Measurements from ENCODE around the gene ZBTB16.

The ZBTB16 gene

GRCh38 chr11:114152785-114153184, 93.3 kb downstream of the ZBTB16 start:
- no peak for DNase-seq (ENCODE audit: low spot score)

- no peak for DNase-seq (ENCODE audit: low spot score)
Observed at GRCh38 chr11:114153224-114153623, 93.7 kb downstream of the ZBTB16 start.

GRCh38 chr11:114154271-114155047, 94.9 kb downstream of the ZBTB16 start:
- DNase-seq (ENCODE audit: low spot score): no peak

- no peak for DNase-seq (ENCODE audit: low spot score)
Observed at GRCh38 chr11:114155116-114155515, 95.6 kb downstream of the ZBTB16 start.

GRCh38 chr11:114156131-114156581, 96.6 kb downstream of the ZBTB16 start:
- DNase-seq (ENCODE audit: low spot score): no peak

- no peak for DNase-seq (ENCODE audit: low spot score)
Observed at GRCh38 chr11:114156782-114157181, 97.3 kb downstream of the ZBTB16 start.

GRCh38 chr11:114157476-114158050, 98.1 kb downstream of the ZBTB16 start:
- no peak for DNase-seq (ENCODE audit: low spot score)

GRCh38 chr11:114158421-114158820, 98.9 kb downstream of the ZBTB16 start:
- DNase-seq (ENCODE audit: low spot score): no peak

GRCh38 chr11:114158886-114159285, 99.4 kb downstream of the ZBTB16 start:
- no peak for DNase-seq (ENCODE audit: low spot score)

GRCh38 chr11:114159320-114159719, 99.8 kb downstream of the ZBTB16 start:
- no peak for DNase-seq (ENCODE audit: low spot score)

- peak; percentile 87 for DNase-seq (ENCODE audit: low spot score)
Observed at GRCh38 chr11:114159802-114160632, 100.5 kb downstream of the ZBTB16 start.

- DNase-seq (ENCODE audit: low spot score): no peak
Observed at GRCh38 chr11:114160894-114161293, 101.4 kb downstream of the ZBTB16 start.

- DNase-seq (ENCODE audit: low spot score): no peak
Observed at GRCh38 chr11:114161486-114162250, 102.2 kb downstream of the ZBTB16 start.

- peak; percentile 95 for DNase-seq (ENCODE audit: low spot score)
Observed at GRCh38 chr11:114162719-114163123, 103.2 kb downstream of the ZBTB16 start.

- DNase-seq (ENCODE audit: low spot score): no peak
Observed at GRCh38 chr11:114163229-114163631, 103.7 kb downstream of the ZBTB16 start.

- no peak for DNase-seq (ENCODE audit: low spot score)
Observed at GRCh38 chr11:114163830-114164401, 104.4 kb downstream of the ZBTB16 start.

GRCh38 chr11:114164546-114164945, 105.0 kb downstream of the ZBTB16 start:
- DNase-seq (ENCODE audit: low spot score): no peak

GRCh38 chr11:114165326-114166230, 106.1 kb downstream of the ZBTB16 start:
- DNase-seq (ENCODE audit: low spot score): no peak

GRCh38 chr11:114166362-114166761, 106.9 kb downstream of the ZBTB16 start:
- DNase-seq (ENCODE audit: low spot score): no peak

GRCh38 chr11:114166897-114167323, 107.4 kb downstream of the ZBTB16 start:
- DNase-seq (ENCODE audit: low spot score): no peak
